Measurements from ENCODE around the gene RASSF5.

The RASSF5 gene

DNA sequence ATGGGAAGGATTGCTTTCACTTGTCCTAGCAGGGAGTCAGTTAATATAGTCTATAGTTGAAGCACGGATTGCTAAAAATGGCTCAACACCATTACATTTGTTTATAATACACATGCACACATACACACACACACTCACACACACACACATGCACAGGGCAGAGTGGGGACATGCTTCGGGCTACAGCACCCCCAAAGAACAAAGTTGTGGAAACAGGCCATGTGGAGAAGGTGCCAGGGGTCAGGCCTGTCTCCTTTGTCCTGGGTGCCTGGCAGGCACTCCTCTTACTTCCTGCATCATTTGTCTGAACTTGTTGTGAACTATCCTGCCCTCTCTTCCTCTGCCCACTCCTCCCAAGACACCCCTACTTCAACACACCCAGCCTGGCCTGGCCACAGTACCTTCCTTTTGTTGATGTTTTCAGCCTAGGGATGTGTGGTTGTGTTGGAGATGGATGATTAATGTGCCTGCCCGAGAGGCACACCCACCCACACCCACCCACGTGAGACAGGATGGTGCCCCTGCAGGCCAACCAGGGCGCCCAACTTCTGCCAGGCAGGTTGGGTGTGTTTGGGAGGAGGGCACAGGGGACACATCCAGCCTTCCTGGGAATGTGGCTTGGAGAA is 17.5 kb downstream of the RASSF5 start:
- TF ChIP-seq POLR2AphosphoS5 (IDR thresholded peaks at IDR 0.05; ENCODE audit: low read depth, low read length) (no peak), FOXP2 (optimal IDR thresholded peaks at IDR 0.05; ENCODE audit: borderline replicate concordance, extremely low read depth, extremely low read length, insufficient read depth) (no peak), TAF1 (IDR thresholded peaks at IDR 0.05; ENCODE audit: borderline replicate concordance, insufficient read depth, low read length) (no peak), SIN3A (IDR thresholded peaks at IDR 0.05; ENCODE audit: borderline replicate concordance, insufficient read depth, low read length) (no peak)
- TF ChIP-seq, protein P1, sequence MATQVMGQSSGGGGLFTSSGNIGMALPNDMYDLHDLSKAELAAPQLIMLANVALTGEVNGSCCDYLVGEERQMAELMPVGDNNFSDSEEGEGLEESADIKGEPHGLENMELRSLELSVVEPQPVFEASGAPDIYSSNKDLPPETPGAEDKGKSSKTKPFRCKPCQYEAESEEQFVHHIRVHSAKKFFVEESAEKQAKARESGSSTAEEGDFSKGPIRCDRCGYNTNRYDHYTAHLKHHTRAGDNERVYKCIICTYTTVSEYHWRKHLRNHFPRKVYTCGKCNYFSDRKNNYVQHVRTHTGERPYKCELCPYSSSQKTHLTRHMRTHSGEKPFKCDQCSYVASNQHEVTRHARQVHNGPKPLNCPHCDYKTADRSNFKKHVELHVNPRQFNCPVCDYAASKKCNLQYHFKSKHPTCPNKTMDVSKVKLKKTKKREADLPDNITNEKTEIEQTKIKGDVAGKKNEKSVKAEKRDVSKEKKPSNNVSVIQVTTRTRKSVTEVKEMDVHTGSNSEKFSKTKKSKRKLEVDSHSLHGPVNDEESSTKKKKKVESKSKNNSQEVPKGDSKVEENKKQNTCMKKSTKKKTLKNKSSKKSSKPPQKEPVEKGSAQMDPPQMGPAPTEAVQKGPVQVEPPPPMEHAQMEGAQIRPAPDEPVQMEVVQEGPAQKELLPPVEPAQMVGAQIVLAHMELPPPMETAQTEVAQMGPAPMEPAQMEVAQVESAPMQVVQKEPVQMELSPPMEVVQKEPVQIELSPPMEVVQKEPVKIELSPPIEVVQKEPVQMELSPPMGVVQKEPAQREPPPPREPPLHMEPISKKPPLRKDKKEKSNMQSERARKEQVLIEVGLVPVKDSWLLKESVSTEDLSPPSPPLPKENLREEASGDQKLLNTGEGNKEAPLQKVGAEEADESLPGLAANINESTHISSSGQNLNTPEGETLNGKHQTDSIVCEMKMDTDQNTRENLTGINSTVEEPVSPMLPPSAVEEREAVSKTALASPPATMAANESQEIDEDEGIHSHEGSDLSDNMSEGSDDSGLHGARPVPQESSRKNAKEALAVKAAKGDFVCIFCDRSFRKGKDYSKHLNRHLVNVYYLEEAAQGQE (IDR thresholded peaks at IDR 0.05; ENCODE audit: insufficient read depth in 1 of 2, low read depth in 2 of 2, low read length in 2 of 2): no peak

DNA sequence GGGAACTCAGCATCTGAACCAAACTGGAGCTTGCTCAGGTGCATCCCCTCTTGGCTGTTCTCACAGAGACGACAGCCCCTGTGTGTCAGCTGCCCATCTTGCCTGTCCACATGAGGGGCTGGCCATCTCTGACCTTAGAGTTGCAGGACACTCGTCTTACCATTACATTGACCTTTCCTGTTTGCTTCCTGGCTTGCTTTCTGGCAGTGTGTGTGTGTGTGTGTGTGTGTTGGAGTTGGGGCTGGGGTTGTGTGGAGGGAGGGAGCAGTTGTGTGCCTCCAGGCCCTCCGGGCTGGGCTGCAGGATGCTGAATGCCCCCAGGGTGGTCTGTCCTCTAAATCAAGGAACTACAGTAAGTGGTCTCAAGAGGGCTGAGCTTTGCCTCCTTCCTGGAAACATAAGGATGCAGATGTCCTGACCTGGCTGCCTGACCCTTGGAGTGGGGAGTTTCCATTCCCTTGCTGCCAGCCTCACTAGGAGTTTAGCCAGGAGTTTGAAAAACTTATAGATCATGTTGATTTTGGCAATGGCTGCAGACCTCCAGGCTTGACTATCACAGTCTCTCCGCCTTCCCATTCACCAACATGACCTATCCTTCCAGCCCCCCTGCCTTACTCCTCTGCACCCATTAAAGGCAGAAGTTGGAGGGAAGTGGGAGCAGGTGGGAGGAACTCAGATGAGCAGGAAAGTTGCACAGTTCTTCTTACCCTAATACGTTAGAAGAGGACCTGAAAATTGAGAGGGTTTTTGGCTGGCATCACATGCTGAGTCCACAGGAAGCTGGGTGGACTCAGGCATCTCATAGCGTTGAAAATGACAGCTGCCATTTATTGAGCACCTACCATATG is 19.0 kb downstream of the RASSF5 start:
- no peak for TF ChIP-seq TAF1 (IDR thresholded peaks at IDR 0.05; ENCODE audit: borderline replicate concordance, insufficient read depth, low read length)
- TF ChIP-seq SIN3A (IDR thresholded peaks at IDR 0.05; ENCODE audit: borderline replicate concordance, insufficient read depth, low read length): 0 out of 2 replicates have a peak, but pooled peaks have one; percentile 28

DNA sequence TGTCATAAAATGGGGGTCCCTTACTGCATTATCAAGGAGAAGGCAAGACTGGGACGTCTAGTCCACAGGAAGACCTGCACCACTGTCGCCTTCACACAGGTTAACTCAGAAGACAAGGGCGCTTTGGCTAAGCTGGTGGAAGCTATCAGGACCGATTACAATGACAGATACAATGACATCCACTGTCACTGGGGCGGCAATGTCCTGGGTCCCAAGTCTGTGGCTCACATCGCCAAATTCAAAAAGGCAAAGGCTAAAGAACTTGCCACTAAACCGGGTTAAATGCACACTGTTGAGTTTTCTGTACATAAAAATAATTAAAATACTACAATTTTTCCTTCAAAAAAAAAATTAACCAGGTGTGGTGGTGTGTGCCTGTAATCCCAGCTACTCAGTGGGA is 22.1 kb downstream of the RASSF5 start:
- no peak for TF ChIP-seq SIN3A (IDR thresholded peaks at IDR 0.05; ENCODE audit: borderline replicate concordance, insufficient read depth, low read length)
- TF ChIP-seq POLR2AphosphoS5 (IDR thresholded peaks at IDR 0.05; ENCODE audit: low read depth, low read length): no peak

DNA sequence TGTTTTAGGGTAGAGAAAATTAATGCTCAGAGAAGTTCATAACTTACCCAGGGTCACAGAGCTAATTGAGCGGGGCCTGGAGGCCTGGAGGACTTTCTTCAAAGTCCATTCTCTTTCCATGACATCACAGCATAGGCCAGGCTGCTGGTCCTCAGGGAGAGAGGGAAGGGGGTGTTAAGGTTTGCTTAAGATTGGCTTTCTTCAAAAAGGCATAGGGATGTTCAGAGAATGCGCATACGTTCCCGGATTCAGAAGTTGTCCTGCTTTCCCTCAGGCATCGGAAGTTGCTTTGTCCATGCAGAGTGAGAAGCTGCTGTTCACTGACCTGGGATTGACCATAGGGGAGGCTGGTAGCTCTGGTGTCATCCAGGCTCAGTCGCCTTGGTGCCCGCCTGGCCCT is 25.0 kb downstream of the RASSF5 start:
- no peak for TF ChIP-seq FOXP2 (optimal IDR thresholded peaks at IDR 0.05; ENCODE audit: borderline replicate concordance, extremely low read depth, extremely low read length, insufficient read depth)

DNA sequence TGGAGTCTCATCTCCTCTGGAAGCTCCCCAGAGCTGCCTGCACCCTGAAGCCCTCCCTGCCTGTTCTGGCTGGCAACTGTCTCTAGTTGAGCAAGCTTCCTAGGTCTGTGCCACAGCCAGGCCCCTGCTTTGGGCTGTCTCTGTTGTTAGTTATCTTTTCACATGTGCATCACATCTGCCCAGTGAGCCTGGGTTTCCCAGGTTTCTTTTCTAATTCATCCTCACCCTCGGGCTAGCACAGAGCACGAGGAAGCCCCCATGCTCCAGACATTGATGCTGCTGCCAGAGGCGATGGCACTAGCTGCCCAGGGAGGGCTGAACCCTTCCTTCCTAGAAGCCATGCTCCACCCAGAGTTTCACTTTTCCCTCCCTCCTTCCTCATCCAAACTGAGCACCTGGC is 27.2 kb downstream of the RASSF5 start:
- TF ChIP-seq SIN3A (IDR thresholded peaks at IDR 0.05; ENCODE audit: borderline replicate concordance, insufficient read depth, low read length) (no peak), TAF1 (IDR thresholded peaks at IDR 0.05; ENCODE audit: borderline replicate concordance, insufficient read depth, low read length) (no peak), FOXP2 (optimal IDR thresholded peaks at IDR 0.05; ENCODE audit: borderline replicate concordance, extremely low read depth, extremely low read length, insufficient read depth) (no peak), POLR2AphosphoS5 (IDR thresholded peaks at IDR 0.05; ENCODE audit: low read depth, low read length) (no peak)
- TF ChIP-seq, protein P1 (IDR thresholded peaks at IDR 0.05; ENCODE audit: insufficient read depth in 1 of 2, low read depth in 2 of 2, low read length in 2 of 2): no peak

DNA sequence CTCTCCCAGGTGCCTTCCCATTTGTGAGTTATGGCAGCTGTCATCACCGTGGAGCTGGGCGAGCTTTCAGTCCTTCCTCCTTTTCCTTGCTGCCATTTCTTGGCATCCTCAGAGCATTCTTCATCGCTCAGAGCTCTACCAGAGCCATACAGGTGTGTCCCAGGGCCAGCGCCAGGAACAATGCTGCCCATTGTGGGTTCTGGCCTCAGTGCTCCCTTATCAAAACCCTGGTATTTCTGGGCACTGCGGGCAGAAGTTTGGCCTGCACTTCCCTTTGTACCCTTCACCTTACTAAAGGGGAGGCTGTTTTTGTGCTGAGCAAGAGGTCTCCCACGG is 28.5 kb downstream of the RASSF5 start:
- no peak for TF ChIP-seq FOXP2 (optimal IDR thresholded peaks at IDR 0.05; ENCODE audit: borderline replicate concordance, extremely low read depth, extremely low read length, insufficient read depth)
- TF ChIP-seq, protein P1 (IDR thresholded peaks at IDR 0.05; ENCODE audit: insufficient read depth in 1 of 2, low read depth in 2 of 2, low read length in 2 of 2): no peak
- no peak for TF ChIP-seq POLR2AphosphoS5 (IDR thresholded peaks at IDR 0.05; ENCODE audit: low read depth, low read length)
- no peak for TF ChIP-seq TAF1 (IDR thresholded peaks at IDR 0.05; ENCODE audit: borderline replicate concordance, insufficient read depth, low read length)
- TF ChIP-seq SIN3A (IDR thresholded peaks at IDR 0.05; ENCODE audit: borderline replicate concordance, insufficient read depth, low read length): no peak

Measured in PFSK-1 (cell line).